Dedifferentiated amniotic fluid mesenchymal stem cell (primary cell): ENCODE data around the gene ARID3A.
"Not testable (repeated sequence)": the region's sequence is repeated elsewhere in the genome, so short reads cannot be mapped to it uniquely, and the experiment has no call there.

ENCODE experiments used
- DNase-seq: peaks from one replicate; pipeline ENCODE4 v3.0.0-alpha.2; 2016; ENCODE audit errors: extremely low spot score

The ARID3A gene

GRCh38 chr19:925526-926322, at the start of gene ARID3A:
TSS of gene ARID3A (plus strand) at chr19:926035. CDS start at chr19:929529, 3,494 bp downstream.
- DNase-seq, result peak; percentile 58

GRCh38 chr19:876089-876488, 49.7 kb upstream of the ARID3A start:
- DNase-seq, result no peak

DNA sequence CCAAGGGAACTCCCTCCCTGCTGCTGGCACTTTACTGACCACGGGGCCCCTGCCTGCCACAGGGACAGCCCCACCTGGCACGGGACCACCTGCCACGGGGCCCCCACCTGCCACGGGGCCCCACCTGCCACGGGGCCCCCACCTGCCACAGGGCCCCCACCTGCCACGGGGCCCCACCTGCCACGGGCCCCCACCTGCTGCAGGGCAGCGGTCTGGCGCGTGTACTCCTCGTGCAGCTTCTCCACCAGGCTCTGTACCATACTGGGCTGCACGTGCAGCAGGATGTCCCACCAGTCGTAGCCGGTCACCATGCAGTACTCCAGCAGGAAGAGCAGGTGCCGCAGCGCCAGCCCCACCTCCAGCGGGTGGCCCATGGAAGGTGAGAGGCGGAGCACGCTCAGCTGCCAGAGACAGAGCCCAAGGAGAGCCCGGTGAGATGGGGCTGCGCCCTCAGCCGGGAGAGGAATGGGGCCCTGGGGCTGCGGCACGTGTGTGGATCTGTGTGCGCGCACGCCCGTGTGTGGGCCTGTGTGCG, 49.0 kb upstream of the ARID3A start:
- no peak for DNase-seq

DNA sequence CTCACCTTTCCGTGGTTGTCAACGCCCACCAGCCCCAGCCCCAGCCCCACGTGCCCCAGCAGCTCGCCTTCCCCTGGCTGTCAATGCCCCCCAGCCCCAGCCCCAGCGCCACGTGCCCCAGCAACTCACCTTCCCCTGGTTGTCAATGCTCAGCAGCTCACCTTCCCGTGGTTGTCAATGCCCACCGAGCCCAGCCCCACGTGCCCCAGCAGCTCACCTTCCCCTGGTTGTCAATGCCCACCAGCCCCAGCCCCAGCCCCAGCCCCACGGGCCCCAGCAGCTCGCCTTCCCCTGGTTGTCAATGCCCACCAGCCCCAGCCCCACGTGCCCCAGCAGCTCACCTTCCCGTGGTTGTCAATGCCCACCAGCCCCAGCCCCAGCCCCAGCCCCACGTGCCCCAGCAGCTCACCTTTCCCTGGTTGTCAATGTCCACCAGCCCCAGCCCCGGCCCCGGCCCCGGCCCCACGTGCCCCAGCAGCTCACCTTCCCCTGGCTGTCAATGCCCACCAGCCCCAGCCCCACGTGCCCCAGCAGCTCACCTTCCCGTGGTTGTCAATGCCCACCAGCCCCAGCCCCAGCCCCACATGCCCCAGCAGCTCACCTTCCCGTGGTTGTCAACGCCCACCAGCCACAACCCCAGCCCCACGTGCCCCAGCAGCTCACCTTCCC, 47.7 kb upstream of the ARID3A start:
- DNase-seq, result not testable (repeated sequence)

GRCh38 chr19:878751-879561, 46.9 kb upstream of the ARID3A start:
- DNase-seq, result not testable (repeated sequence)

GRCh38 chr19:879711-880438, 46.0 kb upstream of the ARID3A start:
- DNase-seq, result no peak

DNA sequence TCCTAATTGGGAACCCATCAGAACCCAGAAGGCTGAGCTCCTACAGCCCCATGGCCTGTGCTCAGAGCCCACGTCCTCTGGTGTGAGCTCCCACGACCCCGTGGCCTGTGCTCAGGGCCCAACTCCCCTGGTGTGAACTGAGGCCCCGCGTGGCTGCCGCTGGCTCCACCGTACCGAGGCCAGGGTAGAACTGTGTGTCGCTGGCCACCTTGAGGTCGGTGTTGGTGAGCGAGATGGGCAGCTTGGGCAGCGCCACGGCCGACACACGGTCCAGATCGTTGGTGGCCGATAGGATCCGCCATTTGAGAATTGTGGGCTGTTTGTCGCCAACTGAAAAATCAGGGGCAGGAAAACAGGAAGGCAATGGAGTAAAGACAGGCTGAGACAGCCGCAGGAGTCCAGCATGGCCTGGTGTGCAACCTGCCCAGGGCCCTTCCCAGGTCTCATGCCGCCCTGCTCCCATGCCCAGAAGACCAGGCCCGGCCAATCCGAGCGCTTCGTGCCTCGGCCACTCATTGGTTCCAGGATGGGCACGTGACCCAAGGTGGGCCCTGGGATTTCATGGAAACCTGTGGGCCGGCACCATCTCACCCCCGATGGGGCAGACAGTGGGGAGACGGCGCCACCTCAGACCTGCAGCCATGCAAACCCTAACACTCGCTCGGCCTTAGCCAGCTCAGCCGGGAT, 44.3 kb upstream of the ARID3A start:
- DNase-seq, result no peak

DNA sequence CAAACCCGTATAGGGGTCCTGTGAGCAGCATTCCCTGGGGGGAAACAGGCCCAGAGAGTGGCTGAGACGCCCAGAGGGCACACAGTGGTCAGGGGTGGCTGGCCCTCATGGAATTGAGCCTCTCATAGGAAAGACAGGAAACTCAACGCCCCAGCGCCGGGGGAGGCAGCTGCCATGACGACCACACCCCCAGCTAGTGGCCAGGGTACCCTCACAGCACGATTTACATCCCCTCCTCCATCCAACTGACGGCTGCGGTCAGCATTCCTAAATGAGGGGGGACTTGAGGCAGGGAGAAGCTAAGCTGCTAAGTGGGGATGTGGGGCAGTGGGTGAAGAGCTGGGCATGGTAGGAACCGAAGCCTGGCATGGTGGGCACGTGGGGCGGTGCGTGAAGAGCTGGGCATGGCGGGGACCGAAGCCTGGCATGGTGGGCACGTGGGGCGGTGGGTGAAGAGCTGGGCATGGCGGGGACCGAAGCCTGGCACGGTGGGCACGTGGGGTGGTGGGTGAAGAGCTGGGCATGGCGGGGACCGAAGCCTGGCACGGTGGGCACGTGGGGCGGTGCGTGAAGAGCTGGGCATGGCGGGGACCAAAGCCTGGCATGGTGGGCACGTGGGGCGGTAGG, 42.9 kb upstream of the ARID3A start:
- no peak for DNase-seq

DNA sequence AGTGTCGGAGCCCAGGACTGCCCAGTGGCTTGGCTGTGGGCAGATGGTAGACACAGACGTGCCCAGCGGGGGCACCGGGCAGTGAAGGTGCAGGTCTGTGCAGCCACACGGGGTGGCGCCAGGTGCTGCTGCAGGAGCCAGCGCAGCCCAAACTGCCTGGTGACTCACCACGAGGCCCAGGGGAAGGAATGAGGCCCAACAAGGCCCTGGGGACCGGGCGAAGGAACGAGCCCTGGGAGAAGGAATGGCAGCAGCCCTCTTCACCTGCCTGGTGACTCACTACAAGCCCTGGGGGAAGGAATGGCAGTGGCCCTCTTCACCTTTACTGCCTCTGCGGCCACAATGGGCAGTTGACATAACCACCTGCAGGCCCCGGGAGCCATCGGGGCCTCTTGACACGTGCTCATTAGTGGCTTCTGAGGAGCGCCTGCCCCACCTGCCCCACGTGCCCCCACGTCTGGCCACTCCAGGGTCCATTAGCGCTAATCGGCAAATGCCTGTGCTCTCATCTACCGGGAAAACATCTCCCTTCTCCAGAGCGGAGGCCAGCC, 42.1 kb upstream of the ARID3A start:
- DNase-seq, result no peak

DNA sequence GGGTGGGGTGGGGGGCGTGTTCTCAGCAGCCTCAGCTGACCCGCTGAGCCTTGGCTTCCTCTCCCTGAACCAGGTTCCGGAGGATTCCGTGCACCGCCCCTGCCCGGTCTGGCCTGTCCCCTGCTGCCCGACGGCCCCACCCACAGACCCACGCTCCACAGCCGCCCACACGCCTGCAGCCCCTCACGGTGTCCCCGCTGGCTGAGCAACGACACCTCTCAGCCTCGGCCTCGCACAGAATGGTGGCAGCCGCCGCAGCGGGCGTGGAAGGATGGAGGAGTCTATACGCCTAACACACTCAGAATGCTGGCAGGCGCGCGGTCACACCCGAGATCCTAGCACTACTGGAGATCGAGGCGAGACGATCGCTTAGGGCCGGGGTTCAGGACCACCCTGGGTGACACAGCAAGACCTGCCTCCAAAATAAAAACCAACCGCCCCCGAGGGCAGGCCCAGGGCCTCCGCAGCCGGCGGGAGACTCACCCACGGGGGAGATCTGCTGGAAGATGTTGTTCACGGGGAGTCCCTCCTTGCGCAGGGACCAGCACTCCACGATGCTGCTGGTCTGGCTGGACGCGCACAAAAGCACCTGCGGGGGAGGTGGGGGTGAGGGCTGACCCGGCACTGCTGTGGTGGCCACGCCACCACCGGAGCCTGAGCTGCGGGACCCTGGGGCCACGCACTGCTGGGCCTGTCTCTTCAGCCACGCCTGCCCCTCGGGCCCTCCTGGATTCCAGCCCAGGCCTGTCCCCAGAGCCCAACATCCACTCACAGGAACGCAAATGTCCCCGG, 41.2 kb upstream of the ARID3A start:
- DNase-seq, result no peak

DNA sequence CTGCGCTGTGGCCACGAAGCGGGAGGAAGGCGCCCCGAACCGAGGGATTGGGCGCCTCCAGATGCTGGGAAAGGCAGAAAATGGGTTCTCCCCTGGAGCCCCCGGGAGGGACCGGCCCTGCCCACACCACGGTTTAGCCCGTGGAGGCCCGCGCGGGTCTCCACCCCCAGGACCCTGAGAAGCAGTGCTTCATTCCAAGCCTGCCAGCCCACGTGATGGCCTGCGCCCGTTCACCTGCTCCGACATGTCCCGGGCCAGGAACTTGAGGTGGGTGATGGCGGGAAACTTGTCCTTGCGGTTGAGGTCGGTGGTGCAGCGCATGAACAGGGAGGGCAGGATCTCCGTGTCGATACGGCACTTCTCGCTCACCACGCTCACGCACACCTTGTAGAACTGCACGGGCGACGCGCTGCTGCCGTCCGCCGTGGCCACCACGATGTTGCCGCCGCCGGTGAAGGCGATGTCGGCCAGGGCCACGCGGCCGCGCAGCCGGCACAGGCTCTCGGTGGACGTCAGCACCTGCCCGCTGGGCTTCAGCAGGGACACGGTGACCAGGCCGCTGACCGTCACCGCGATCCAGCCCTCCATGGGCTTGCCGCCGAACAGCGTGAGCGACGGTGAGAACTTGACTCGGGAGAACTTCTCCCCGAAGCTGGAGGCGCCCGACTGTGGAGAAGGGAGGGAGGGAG, 40.2 kb upstream of the ARID3A start:
- DNase-seq, result no peak

DNA sequence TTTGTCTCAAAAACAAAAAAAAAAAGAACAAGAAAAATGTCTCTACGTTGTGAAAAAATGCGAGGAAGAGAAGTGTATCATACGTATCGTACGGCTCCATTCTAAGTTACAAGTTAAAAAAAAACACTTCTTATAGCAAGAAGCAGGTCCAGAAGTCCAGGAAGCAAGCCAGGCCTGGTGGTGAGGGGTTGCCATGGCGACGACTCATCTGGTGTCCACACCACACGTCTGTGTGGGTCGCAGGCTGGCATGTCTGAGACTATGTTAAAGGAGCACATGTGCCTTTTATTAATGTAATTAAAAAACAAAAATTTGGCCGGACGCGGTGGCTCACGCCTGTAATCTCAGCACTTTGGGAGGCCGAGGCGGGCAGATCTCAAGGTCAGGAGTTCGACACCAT, 38.8 kb upstream of the ARID3A start:
- DNase-seq, result no peak

DNA sequence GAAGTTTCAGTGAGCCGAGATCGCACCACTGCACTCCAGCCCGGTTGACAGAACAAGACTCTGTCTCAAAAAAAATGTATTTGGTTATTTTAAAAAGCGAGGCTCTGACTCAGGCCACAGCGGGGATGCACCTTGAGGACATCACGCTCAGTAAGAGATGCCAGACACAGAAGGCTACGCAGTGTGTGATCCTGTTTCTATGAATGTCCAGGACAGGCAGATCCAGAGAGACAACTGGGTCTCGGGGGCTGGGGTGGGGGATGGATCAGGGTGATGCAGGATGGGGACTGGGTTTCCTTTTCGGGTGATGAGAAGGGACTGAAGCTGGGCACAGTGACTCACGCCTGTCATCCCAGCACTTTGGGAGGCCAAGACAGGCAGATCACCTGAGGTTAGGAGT, 38.2 kb upstream of the ARID3A start:
- no peak for DNase-seq

DNA sequence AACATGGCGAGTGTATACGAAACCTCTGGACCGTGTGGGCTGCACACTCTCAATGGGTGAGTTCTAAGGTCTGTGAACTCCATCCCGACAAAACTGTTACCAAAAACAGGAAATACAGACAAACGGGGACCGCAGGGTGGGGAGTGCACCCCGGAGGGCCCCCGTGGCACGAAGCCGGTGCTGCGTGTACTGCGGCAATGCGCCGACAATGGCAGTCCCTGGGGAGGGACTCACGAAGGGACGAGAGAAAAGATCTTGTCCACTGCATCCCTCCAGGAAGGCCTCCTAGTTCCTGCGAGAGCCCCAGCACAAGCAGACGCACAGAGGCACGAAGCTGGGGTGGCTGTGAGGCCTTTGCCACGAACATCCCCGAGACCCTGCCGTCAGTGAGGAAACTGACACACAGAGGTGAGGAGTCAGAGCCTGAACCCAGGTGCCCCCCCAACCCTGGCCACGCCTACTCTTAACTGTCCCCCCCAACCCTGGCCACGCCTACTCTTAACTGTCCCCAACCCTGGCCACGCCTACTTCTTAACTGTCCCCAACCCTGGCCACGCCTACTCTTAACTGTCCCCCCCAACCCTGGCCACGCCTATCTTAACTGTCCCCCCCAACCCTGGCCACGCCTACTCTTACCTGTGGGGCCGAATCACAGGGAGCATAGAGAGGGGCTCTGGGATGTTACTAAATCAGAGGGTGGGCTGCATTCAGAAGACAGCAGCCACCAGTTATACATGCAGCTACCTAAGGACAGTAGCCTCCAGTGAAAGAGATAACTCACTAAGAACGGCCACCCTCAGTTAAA, 37.1 kb upstream of the ARID3A start:
- no peak for DNase-seq

DNA sequence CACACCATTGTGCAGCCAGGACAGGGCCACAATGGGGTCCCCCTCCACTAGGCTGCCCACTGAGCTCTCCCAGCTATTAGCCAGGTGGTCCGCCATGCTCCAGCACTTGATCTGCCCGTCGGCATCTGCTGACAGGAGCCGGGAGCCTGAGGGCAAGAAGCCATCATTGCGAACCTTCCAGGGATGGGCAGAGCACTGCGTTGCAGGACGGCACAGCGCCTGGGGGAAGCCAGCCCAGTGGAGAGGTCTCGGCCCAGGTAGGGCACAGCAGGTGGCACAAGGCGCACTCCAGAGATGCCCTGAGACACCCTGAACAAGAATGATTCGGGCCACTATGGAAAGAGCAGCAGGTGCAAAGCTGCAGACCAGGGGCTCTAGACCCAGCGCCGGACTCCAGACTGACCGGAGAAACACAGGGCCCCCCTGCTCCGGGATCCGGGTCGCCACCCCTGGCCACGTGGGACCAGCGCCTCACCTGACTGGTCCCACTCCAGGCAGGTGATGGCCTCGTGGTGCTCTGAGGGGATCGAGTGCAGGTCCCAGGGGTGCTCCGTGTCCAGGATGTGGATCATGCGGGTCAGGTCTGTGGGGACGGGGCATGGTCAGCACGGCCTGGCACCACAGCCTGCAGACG, 36.1 kb upstream of the ARID3A start:
- DNase-seq, result no peak

DNA sequence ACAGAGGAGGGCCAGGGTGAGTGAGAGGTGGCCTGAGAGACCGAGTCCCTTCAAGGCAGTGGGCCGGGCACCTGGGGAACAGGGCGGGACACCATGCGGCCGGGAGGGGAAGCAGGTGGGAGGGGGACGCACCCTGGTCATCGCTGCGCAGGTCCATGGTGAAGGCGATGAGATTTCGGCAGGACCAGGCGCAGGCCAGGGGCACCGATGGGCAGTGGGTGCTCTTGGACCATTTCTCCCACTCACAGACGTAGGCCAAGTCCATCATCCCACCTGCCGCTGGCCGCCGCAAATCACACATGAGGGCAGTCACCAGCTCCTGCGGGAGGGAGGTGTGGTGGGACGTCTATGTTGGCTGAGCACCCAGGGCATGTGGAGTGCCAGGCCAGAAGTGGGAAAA, 35.0 kb upstream of the ARID3A start:
- no peak for DNase-seq

DNA sequence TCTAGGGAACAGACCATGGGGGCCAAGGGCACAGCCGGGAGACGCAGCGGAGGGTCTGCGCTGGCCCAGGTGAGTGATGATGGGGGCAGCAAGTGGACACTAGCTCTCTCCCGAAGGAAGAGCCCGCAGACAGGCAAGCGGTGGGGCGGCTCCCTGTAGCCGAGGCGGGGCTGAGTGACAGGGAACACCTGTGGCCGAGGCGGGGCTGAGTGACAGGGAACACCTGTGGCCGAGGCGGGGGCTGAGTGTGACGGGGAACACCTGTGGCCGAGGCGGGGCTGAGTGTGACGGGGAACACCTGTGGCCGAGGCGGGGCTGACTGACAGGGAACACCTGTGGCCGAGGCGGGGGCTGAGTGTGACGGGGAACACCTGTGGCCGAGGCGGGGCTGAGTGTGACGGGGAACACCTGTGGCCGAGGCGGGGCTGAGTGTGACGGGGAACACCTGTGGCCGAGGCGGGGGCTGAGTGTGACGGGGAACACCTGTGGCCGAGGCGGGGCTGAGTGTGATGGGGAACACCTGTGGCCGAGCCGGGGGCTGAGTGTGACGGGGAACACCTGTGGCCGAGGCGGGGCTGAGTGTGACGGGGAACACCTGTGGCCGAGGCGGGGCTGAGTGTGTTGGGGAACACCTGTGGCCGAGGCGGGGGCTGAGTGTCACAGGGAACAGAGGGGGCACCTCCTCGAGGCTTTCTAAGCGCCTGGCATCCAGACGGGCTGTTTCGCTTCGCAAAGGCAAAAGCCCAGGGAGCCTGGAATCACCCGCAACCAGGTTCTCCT, 34.2 kb upstream of the ARID3A start:
- not testable (repeated sequence) for DNase-seq
